Tibial artery (tissue), 4 donors: Measurements from ENCODE around the gene BBIP1.
"Not testable (repeated sequence)": the region's sequence is repeated elsewhere in the genome, so short reads cannot be mapped to it uniquely, and the experiment has no call there.

Experiments
- DNase-seq, 2 donors: peaks; one replicate each; pipeline ENCODE4 v3.0.0-alpha.2; 2019
- H3K27ac ChIP-seq, 2 donors: fragments of 200-600 bp; sonication (generic) in 1 of 2; 1 replicate in 1 of 2; 2 replicates in 1 of 2; pipeline ENCODE4 v1.5.1; 2018 to 2019; ENCODE audit warnings: mild to moderate bottlenecking in 1 of 2
- H3K27me3 ChIP-seq, 2 donors: fragments of 200-600 bp; sonication (generic) in 1 of 2; one replicate each; pipeline versions ENCODE4 v1.5.1 to v1.6.0; 2016 to 2019
- H3K36me3 ChIP-seq, 3 donors: fragments of 200-600 bp; sonication (generic) in 2 of 3; one replicate each; pipeline ENCODE4 v1.5.1; 2016 to 2019; ENCODE audit warnings: mild to moderate bottlenecking in 2 of 3
- H3K4me1 ChIP-seq, 4 donors: fragments of 200-600 bp; sonication (generic) in 2 of 4; 1 replicate in 3 of 4; 2 replicates in 1 of 4; pipeline ENCODE4 v1.5.1; 2016 to 2019
- H3K4me3 ChIP-seq, 2 donors: fragments of 200-600 bp; sonication (generic) in 1 of 2; 1 replicate in 1 of 2; 2 replicates in 1 of 2; pipeline ENCODE4 v1.5.1; 2018 to 2019; ENCODE audit warnings: mild to moderate bottlenecking in 2 of 2
- H3K9me3 ChIP-seq, 3 donors: fragments of 200-600 bp; sonication (generic) in 1 of 3; one replicate each; pipeline ENCODE4 v1.5.1; 2016 to 2019
- intact Hi-C: fragments of 100-400 bp; cut with DNase I; formaldehyde crosslinking; loops from one replicate; pipeline ENCODE4 v1.15.0; 2023; ENCODE audit warnings: low total_unique reads
- TF ChIP-seq, protein P1 (sequence below), 2 experiments: fragments of 200-600 bp in 1 of 2; fragments of 450-650 bp in 1 of 2; IDR thresholded peaks; one replicate each; pipeline ENCODE4 v1.5.1; 2017 to 2019; ENCODE audit warnings: antibody characterized with exemption in 2 of 2, mild to moderate bottlenecking in 1 of 2, moderate library complexity in 1 of 2

The BBIP1 gene

DNA sequence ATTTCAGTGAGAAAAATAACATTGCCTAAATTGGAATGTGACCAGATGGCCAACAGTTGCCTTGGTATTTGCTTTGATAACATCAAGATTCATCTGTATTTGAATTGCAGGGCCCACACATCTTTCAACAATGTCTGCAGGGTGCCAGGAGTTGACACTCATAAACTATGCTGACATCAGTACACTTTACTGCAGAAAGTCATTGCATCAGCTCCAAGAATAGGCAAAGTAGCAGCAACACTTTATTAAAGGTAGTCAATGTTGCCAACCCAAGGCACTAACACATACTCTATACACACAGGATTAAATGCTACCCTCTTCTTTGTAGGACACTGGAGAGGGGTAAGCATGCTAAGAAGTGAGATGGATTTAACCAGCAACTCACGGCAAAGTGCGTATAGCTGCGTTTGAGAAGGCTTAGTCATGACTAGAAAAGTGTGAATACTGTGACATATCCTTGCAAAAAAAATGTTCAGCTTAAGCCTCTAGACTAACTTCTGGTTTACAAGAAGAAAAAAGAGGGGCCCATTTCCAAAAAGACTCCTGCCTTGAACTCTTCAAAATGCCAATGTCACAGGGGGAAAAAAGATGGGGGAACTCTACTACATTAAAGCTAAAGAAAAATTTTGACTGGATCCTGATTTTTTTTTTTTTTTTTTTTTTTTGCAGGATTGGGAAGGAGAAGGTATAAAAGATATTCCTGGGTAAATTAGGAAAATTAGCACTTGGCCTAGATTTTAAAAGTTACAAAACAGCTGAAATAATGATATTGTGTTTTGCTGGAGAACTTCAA, 2.2 kb downstream of the BBIP1 start:
- no peak for DNase-seq
- TF ChIP-seq, protein P1, sequence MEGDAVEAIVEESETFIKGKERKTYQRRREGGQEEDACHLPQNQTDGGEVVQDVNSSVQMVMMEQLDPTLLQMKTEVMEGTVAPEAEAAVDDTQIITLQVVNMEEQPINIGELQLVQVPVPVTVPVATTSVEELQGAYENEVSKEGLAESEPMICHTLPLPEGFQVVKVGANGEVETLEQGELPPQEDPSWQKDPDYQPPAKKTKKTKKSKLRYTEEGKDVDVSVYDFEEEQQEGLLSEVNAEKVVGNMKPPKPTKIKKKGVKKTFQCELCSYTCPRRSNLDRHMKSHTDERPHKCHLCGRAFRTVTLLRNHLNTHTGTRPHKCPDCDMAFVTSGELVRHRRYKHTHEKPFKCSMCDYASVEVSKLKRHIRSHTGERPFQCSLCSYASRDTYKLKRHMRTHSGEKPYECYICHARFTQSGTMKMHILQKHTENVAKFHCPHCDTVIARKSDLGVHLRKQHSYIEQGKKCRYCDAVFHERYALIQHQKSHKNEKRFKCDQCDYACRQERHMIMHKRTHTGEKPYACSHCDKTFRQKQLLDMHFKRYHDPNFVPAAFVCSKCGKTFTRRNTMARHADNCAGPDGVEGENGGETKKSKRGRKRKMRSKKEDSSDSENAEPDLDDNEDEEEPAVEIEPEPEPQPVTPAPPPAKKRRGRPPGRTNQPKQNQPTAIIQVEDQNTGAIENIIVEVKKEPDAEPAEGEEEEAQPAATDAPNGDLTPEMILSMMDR (IDR thresholded peaks at IDR 0.05), result no peak
- H3K4me3 ChIP-seq, result no peak overlapping the region
- H3K27ac ChIP-seq, result no peak overlapping the region
- peaks cover 0 to 23% (median 10%) of the 10 kb centered on the region in 4 donors for H3K4me1 ChIP-seq
- no peaks in the 10 kb centered on the region for H3K36me3 ChIP-seq
- no peaks in the 10 kb centered on the region for H3K27me3 ChIP-seq
- no peaks in the 10 kb centered on the region for H3K9me3 ChIP-seq
- intact Hi-C loops, result loop anchor here (5.0 kb wide), 1 partner anchor 44 kb away; the partner anchor contains the start of gene PDCD4

DNA sequence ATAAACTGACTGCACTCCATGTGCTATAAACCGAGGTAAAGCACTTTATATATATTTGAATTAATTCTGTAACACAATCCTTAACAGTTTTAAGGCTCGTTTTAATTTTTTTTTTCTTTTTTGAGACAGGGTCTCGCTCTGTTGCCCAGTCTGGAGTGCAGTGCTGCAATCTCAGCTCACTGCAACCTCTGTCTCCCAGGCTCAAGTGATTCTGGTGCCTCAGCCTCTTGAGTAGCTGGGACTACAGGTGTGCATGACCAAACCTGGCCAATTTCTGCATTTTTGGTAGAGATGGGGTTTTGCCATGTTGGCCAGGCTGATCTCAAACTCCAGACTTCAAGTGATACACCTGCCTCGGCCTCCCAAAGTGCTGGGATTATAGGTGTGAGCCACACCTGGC, 3.4 kb downstream of the BBIP1 start:
- H3K27me3 ChIP-seq, H3K36me3 ChIP-seq, DNase-seq, H3K4me3 ChIP-seq, H3K9me3 ChIP-seq, H3K27ac ChIP-seq: not testable (repeated sequence)
- peaks cover 0 to 11% (median 7%) of the 10 kb centered on the region in 4 donors for H3K4me1 ChIP-seq
- intact Hi-C loops, result loop anchor here (5.0 kb wide), 1 partner anchor 43 kb away; the partner anchor contains the start of gene PDCD4

DNA sequence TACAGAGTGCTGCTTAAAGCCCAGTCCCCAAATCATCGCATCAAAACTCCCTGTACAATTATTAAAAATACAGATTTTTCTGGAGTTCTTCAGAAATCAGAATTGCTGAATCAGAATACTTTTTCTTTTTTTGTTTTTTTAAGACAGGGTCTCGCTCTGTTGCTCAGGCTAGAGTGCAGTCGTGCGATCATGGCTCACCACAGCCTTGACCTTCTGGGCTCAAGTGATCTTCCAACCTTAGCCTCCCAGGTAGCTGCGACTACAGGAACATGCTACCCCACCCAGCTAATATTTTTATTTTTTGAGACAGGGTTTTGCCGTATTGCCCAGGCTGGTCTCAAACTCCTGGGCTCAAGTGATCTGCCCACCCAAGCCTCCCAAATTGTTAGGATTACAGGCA, 3.9 kb downstream of the BBIP1 start:
- H3K27me3 ChIP-seq, result no peaks in the 10 kb centered on the region
- intact Hi-C loops, result loop anchor here (5.0 kb wide), 1 partner anchor 43 kb away; the partner anchor contains the start of gene PDCD4
- TF ChIP-seq, protein P1 (IDR thresholded peaks at IDR 0.05), result no peak
- no peak overlapping the region for H3K27ac ChIP-seq
- H3K9me3 ChIP-seq, result no peaks in the 10 kb centered on the region
- DNase-seq, result no peak
- peaks cover 0 to 8% (median 7%) of the 10 kb centered on the region in 4 donors for H3K4me1 ChIP-seq
- no peaks in the 10 kb centered on the region for H3K36me3 ChIP-seq
- H3K4me3 ChIP-seq, result no peak overlapping the region

DNA sequence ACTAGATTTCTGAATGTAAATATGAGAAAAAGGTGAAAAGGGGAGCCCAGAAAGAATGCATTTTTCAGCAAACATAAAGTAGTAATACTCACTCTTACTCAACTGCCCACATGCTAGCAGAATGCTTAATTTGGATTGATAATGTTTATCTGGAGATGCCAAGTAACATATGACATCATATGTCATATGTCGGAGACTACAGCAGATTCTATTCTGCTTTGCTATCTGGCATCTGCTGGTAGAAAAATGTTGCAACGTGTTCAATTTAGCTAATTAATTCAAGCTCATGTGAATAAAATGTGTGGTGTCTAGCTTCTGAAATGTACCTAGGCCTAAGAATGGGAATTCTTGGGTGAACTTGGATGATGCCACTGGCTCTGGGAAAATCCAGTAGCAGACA, 4.5 kb downstream of the BBIP1 start:
- peaks cover 0 to 8% (median 7%) of the 10 kb centered on the region in 4 donors for H3K4me1 ChIP-seq
- TF ChIP-seq, protein P1 (IDR thresholded peaks at IDR 0.05), result no peak
- H3K36me3 ChIP-seq, result peaks cover 0 to under 1% (median 0%) of the 10 kb centered on the region in 3 donors
- H3K27ac ChIP-seq, result no peak overlapping the region
- H3K4me3 ChIP-seq, result no peak overlapping the region
- H3K27me3 ChIP-seq, result no peaks in the 10 kb centered on the region
- intact Hi-C loops, result no loop called here
- no peak for DNase-seq
- H3K9me3 ChIP-seq, result no peaks in the 10 kb centered on the region

DNA sequence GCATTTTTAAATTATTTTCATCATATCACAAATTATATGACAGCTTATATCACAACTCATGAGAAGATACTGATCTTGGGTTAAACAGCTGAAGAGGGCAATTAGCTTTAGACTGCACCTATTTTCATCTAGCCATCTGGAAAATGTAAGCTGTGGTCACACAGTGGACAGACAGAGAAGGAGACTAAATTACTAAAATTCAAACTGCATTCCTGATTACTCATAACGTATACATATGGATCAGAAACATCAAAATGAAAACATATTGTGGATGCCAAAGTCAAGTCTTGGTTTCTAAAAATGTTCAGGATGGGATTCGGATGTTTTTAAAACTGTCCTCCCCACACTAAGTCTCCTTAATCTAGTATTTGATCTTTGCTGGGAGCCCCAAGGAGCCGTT, 6.6 kb downstream of the BBIP1 start:
- H3K4me3 ChIP-seq, result no peak overlapping the region

DNA sequence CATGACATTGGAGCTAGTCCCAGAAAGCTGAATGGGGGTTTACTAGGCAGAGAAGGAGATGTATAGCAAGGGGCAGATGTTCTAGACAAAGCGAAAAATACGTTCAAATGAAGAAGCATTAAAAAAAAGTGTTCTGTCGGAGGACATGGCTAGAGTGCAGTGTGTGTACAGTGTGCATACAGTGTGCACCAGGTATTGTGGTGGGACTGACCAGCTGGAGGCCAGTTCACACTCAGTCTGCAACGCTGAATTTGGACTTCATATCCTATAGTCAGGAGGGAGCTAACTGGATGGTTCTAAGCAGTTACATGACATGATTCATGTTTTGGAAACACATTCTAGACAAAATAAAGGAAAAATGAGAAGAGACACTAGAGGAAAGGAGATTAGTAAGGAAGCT, 8.8 kb downstream of the BBIP1 start:
- no peak for DNase-seq
- no peaks in the 10 kb centered on the region for H3K27me3 ChIP-seq
- intact Hi-C loops, result no loop called here

More for the DNA sequence above, 6.6 kb downstream of the BBIP1 start:
- DNase-seq, result no peak
- peaks cover 0 to 4% (median 0%) of the 10 kb centered on the region in 3 donors for H3K36me3 ChIP-seq
- peaks cover 0 to 2% (median under 1%) of the 10 kb centered on the region in 4 donors for H3K4me1 ChIP-seq
- no peaks in the 10 kb centered on the region for H3K9me3 ChIP-seq
- TF ChIP-seq, protein P1 (IDR thresholded peaks at IDR 0.05), result no peak
- H3K27ac ChIP-seq, result no peak overlapping the region
- intact Hi-C loops, result no loop called here
- no peaks in the 10 kb centered on the region for H3K27me3 ChIP-seq

More for the DNA sequence above, 8.8 kb downstream of the BBIP1 start:
- TF ChIP-seq, protein P1 (IDR thresholded peaks at IDR 0.05), result no peak
- H3K36me3 ChIP-seq, result peaks cover 0 to 4% (median 2%) of the 10 kb centered on the region in 3 donors
- H3K4me3 ChIP-seq, result no peak overlapping the region
- H3K27ac ChIP-seq, result no peak overlapping the region
- H3K9me3 ChIP-seq, result no peaks in the 10 kb centered on the region
- H3K4me1 ChIP-seq, result no peaks in the 10 kb centered on the region
